PC-3 (cell line): ENCODE data around the gene PMP22. TPM values are rescaled to one million over a fixed set of nuclear protein-coding genes. Genes with fewer than 3 reads are reported as not detected.

Experiments used
- ATAC-seq: fragments of 200-7000 bp; cut with Tn5 transposase; 2 replicates; pipeline ENCODE4 v1.9.1; 2020; ENCODE audit warnings: mild to moderate bottlenecking, moderate library complexity
- BruUV-seq: library from RNA; stranded (reverse); fragments of 400-500 nt; replicated peaks from 2 replicates; lab custom pipeline; 2021; lab: Mats Ljungman, UMichigan
- CTCF ChIA-PET: fragments of 300-600 bp; sonication (Branson Sonifier 250); formaldehyde crosslinking; loops from one replicate; lab custom pipeline; 2022; ENCODE audit warnings: antibody characterized with exemption; lab: Charles Lee
- POLR2A ChIA-PET: fragments of 300-600 bp; sonication (Branson Sonifier 250); formaldehyde crosslinking; loops from one replicate; lab custom pipeline; 2022; ENCODE audit warnings: antibody characterized with exemption; ENCODE audit not compliant: unreplicated experiment; lab: Charles Lee
- DNase-seq: peaks from one replicate; pipeline ENCODE4 v3.0.0-alpha.2; 2015
- H2AFZ ChIP-seq: fragments of 300-600 bp; sonication (generic); 2 replicates; pipeline ENCODE4 v1.6.0; 2016; ENCODE audit warnings: antibody characterized with exemption, low read length
- H3F3A ChIP-seq: fragments of 300-600 bp; sonication (generic); one replicate; pipeline ENCODE4 v1.6.0; 2017; ENCODE audit warnings: antibody characterized with exemption, low read length, control low read depth, mild to moderate bottlenecking; ENCODE audit not compliant: unreplicated experiment
- H3K27ac ChIP-seq: fragments of 300-600 bp; sonication (generic); 2 replicates; pipeline ENCODE4 v1.5.1; 2016; ENCODE audit warnings: mild to moderate bottlenecking, low read length
- H3K27me3 ChIP-seq: fragments of 300-600 bp; sonication (generic); 2 replicates; pipeline ENCODE4 v1.6.1; 2016; ENCODE audit warnings: low read length, mixed read lengths
- H3K36me3 ChIP-seq: fragments of 300-600 bp; sonication (generic); 2 replicates; pipeline ENCODE4 v1.6.1; 2016; ENCODE audit warnings: low read depth, mixed run types, low read length, mixed read lengths
- H3K4me1 ChIP-seq: fragments of 300-600 bp; sonication (generic); 2 replicates; pipeline ENCODE4 v1.5.1; 2016; ENCODE audit warnings: low read length; ENCODE audit not compliant: insufficient read depth
- H3K4me2 ChIP-seq: fragments of 300-600 bp; sonication (generic); 2 replicates; pipeline ENCODE4 v1.6.0; 2016; ENCODE audit warnings: low read length
- H3K4me3 ChIP-seq: fragments of 300-600 bp; sonication (generic); 2 replicates; pipeline ENCODE4 v1.5.1; 2016; ENCODE audit warnings: mild to moderate bottlenecking, low read length, mixed read lengths
- H3K79me2 ChIP-seq: fragments of 300-600 bp; sonication (generic); 2 replicates; pipeline ENCODE4 v1.6.1; 2017; ENCODE audit warnings: low read length, mixed read lengths
- H3K9ac ChIP-seq: fragments of 300-600 bp; sonication (generic); 2 replicates; pipeline ENCODE4 v1.6.0; 2016; ENCODE audit warnings: mild to moderate bottlenecking, low read length
- H3K9me2 ChIP-seq: fragments of 300-600 bp; sonication (generic); replicated peaks from 2 replicates; pipeline ENCODE4 v1.6.1; 2016; ENCODE audit warnings: mixed run types, low read length, mixed read lengths
- H3K9me3 ChIP-seq: fragments of 300-600 bp; sonication (generic); 2 replicates; pipeline ENCODE4 v1.6.1; 2016; ENCODE audit warnings: low read length, mixed read lengths
- H4K20me1 ChIP-seq: fragments of 300-600 bp; sonication (generic); 2 replicates; pipeline ENCODE4 v1.6.1; 2016; ENCODE audit warnings: low read length, mixed read lengths
- CTCF ChIP-seq: fragments of 300-600 bp; sonication (generic); conservative IDR thresholded peaks from 2 replicates; pipeline ENCODE4 v1.5.1; 2017; ENCODE audit warnings: antibody characterized with exemption, low read depth, mild to moderate bottlenecking, low read length
- EZH2 ChIP-seq: fragments of 300-600 bp; sonication (generic); IDR thresholded peaks from one replicate; pipeline ENCODE4 v1.6.1; 2017; ENCODE audit warnings: antibody characterized with exemption, mild to moderate bottlenecking, low read length; ENCODE audit not compliant: unreplicated experiment
- EZH2phosphoT487 ChIP-seq: fragments of 300-600 bp; sonication (generic); IDR thresholded peaks from 2 replicates; pipeline ENCODE4 v1.6.1; 2018; ENCODE audit warnings: mild to moderate bottlenecking, antibody characterized with exemption, low read length, borderline replicate concordance
- intact Hi-C: fragments of 100-400 bp; cut with micrococcal nuclease; formaldehyde crosslinking; loops from 2 replicates; pipeline ENCODE4 v1.9.0; 2023
- total RNA-seq: library from RNA; depleted of rRNA; stranded (reverse); fragments of >200 nt; gene quantifications from 2 replicates; pipeline ENCODE4 v1.2.3, GENCODE V29; 2014

PMP22 gene
- total RNA-seq, 1 experiment from 2014 or later: 51.0 TPM

GRCh38 chr17:15245054-15245453, 20.1 kb downstream of the PMP22 start:
- Histone ChIP-seq H2AFZ (no peak overlapping the region), H3K79me2 (peaks cover 43% of the 10 kb centered on the region), H4K20me1 (peaks cover 35% of the 10 kb centered on the region), H3K27ac (no peak overlapping the region), H3K4me1 (no peaks in the 10 kb centered on the region), H3K9me3 (no peaks in the 10 kb centered on the region), H3K9ac (no peak overlapping the region), H3F3A (no peaks in the 10 kb centered on the region), H3K9me2 (no peaks in the 10 kb centered on the region), H3K36me3 (peaks cover 8% of the 10 kb centered on the region; the same call in 1 of the 2 replicates), H3K4me2 (no peak overlapping the region), H3K27me3 (no peaks in the 10 kb centered on the region), H3K4me3 (no peak overlapping the region)
- intact Hi-C loops: no loop called here
- ATAC-seq (no peak), DNase-seq (no peak)
- BruUV-seq: no TSS peak
- ChIA-PET POLR2A (no interaction called here), CTCF (no interaction called here)
- no peak for TF ChIP-seq EZH2
- no peak for TF ChIP-seq CTCF
- TF ChIP-seq EZH2phosphoT487: no peak

GRCh38 chr17:15240644-15241043, 24.5 kb downstream of the PMP22 start:
- H3K9me3 ChIP-seq: no peaks in the 10 kb centered on the region
- H3K27ac ChIP-seq: no peak overlapping the region
- DNase-seq: no peak
- no TSS peak for BruUV-seq
- peaks cover 28% of the 10 kb centered on the region for H3K79me2 ChIP-seq
- ChIA-PET CTCF (no interaction called here), POLR2A (no interaction called here)
- intact Hi-C loops: no loop called here
- ATAC-seq: no peak
- no peaks in the 10 kb centered on the region for H3K4me1 ChIP-seq
- peaks cover 15% of the 10 kb centered on the region; the same call in 1 of the 2 replicates for H4K20me1 ChIP-seq
- no peaks in the 10 kb centered on the region for H3K27me3 ChIP-seq
- no peak overlapping the region for H3K9ac ChIP-seq
- H3K4me2 ChIP-seq: no peak overlapping the region
- no peak overlapping the region for H2AFZ ChIP-seq
- H3F3A ChIP-seq: no peaks in the 10 kb centered on the region
- H3K9me2 ChIP-seq: no peaks in the 10 kb centered on the region
- no peak for TF ChIP-seq EZH2phosphoT487
- TF ChIP-seq CTCF: no peak
- TF ChIP-seq EZH2: no peak
- H3K36me3 ChIP-seq: peaks cover 39% of the 10 kb centered on the region
- no peak overlapping the region for H3K4me3 ChIP-seq

- ChIA-PET POLR2A (no interaction called here), CTCF (no interaction called here)
- H3K9me2 ChIP-seq: no peaks in the 10 kb centered on the region
- no peak overlapping the region for H3K4me2 ChIP-seq
- no peak overlapping the region for H3K4me3 ChIP-seq
- no peaks in the 10 kb centered on the region for H3K27me3 ChIP-seq
- DNase-seq (no peak), ATAC-seq (no peak)
- no peak overlapping the region for H3K9ac ChIP-seq
- TF ChIP-seq CTCF: no peak
- no peak for TF ChIP-seq EZH2
- no peak for TF ChIP-seq EZH2phosphoT487
- no peak overlapping the region for H2AFZ ChIP-seq
- H3K4me1 ChIP-seq: no peaks in the 10 kb centered on the region
- H4K20me1 ChIP-seq: peaks cover 6% of the 10 kb centered on the region; the same call in 1 of the 2 replicates
- H3F3A ChIP-seq: no peaks in the 10 kb centered on the region
- H3K27ac ChIP-seq: no peak overlapping the region
- intact Hi-C loops: no loop called here
- H3K36me3 ChIP-seq: peaks cover 37% of the 10 kb centered on the region
- BruUV-seq: no TSS peak
- H3K79me2 ChIP-seq: peaks cover 18% of the 10 kb centered on the region
- H3K9me3 ChIP-seq: no peaks in the 10 kb centered on the region
Observed at GRCh38 chr17:15239491-15239890, 25.6 kb downstream of the PMP22 start.
